Measurements from ENCODE around the gene HOXB2.

DNA sequence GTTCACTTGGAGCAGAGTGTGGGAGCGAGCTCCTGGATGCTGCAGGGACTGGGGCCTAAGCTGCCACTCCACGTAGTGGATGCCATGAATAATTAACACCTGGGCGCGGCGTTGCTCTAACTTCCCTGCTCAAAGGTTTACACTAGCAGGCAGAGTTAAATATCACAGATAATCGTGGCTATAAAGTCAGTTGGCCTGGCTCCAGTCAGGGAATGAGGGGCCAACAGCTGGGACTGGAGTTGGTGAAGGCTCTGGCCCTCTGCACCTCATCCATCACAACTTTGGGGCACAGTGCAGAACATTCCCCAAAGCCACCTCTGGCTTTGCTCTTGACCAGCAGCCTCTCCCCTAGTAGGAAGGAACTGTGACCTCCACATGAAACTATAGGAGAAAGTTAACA is 22.3 kb upstream of the HOXB2 start:
- TF ChIP-seq, protein P1, sequence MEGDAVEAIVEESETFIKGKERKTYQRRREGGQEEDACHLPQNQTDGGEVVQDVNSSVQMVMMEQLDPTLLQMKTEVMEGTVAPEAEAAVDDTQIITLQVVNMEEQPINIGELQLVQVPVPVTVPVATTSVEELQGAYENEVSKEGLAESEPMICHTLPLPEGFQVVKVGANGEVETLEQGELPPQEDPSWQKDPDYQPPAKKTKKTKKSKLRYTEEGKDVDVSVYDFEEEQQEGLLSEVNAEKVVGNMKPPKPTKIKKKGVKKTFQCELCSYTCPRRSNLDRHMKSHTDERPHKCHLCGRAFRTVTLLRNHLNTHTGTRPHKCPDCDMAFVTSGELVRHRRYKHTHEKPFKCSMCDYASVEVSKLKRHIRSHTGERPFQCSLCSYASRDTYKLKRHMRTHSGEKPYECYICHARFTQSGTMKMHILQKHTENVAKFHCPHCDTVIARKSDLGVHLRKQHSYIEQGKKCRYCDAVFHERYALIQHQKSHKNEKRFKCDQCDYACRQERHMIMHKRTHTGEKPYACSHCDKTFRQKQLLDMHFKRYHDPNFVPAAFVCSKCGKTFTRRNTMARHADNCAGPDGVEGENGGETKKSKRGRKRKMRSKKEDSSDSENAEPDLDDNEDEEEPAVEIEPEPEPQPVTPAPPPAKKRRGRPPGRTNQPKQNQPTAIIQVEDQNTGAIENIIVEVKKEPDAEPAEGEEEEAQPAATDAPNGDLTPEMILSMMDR (IDR thresholded peaks at IDR 0.05), result no peak
- no peak for TF ChIP-seq EZH2 (IDR thresholded peaks at IDR 0.05)

Measured in neural progenitor cell (in vitro differentiated cells).